Liver (tissue), 9 donors: ENCODE measurements around the gene MINK1. TPM values are rescaled to one million over a fixed set of nuclear protein-coding genes. Genes with fewer than 3 reads are reported as not detected.

ENCODE experiments used
- DNase-seq: peaks from one replicate; pipeline ENCODE4 v3.0.0-alpha.2; 2017; ENCODE audit warnings: low spot score
- H3K27ac ChIP-seq, 2 donors: one replicate each; pipeline ENCODE4 v1.7.0; 2013; ENCODE audit warnings: inconsistent platforms in 2 of 2, low read length in 2 of 2, control low read depth in 1 of 2, low read depth in 1 of 2, mild to moderate bottlenecking in 1 of 2
- H3K27me3 ChIP-seq, 4 donors: one replicate each; pipeline versions ENCODE4 v1.6.1 to v1.7.0; 2013; ENCODE audit warnings: low read length in 3 of 4, inconsistent platforms in 1 of 4, mild to moderate bottlenecking in 1 of 4, moderate library complexity in 1 of 4; ENCODE audit not compliant: control insufficient read depth in 4 of 4, insufficient read depth in 4 of 4
- H3K36me3 ChIP-seq, 4 donors: one replicate each; pipeline versions ENCODE4 v1.6.1 to v1.7.0; 2013; ENCODE audit warnings: low read length in 3 of 4, mild to moderate bottlenecking in 3 of 4, low read depth in 1 of 4, moderate library complexity in 1 of 4; ENCODE audit not compliant: control insufficient read depth in 4 of 4, insufficient read depth in 3 of 4
- H3K4me1 ChIP-seq, 4 donors: one replicate each; pipeline versions ENCODE4 v1.6.1 to v1.7.0; 2013; ENCODE audit warnings: low read length in 3 of 4, mild to moderate bottlenecking in 3 of 4, moderate library complexity in 1 of 4; ENCODE audit not compliant: control insufficient read depth in 4 of 4, insufficient read depth in 4 of 4
- H3K4me3 ChIP-seq, 3 donors: one replicate each; pipeline versions ENCODE4 v1.6.1 to v1.7.0; 2013; ENCODE audit warnings: low read length in 3 of 3, control low read depth in 1 of 3, low read depth in 1 of 3, mild to moderate bottlenecking in 1 of 3
- H3K9ac ChIP-seq, 2 donors: one replicate each; pipeline ENCODE4 v1.7.0; 2013; ENCODE audit warnings: low read length in 2 of 2, mild to moderate bottlenecking in 2 of 2, moderate library complexity in 2 of 2, control low read depth in 1 of 2, low read depth in 1 of 2
- H3K9me3 ChIP-seq, 4 donors: one replicate each; pipeline versions ENCODE4 v1.6.1 to v1.7.0; 2013; ENCODE audit warnings: low read length in 3 of 4; ENCODE audit not compliant: control insufficient read depth in 4 of 4
- ATF3 ChIP-seq: IDR thresholded peaks from 2 replicates; pipeline ENCODE4 v1.6.1; 2016; ENCODE audit warnings: antibody characterized with exemption
- CTCF ChIP-seq: fragments of 150-350 bp; IDR thresholded peaks from 2 replicates; pipeline ENCODE4 v1.5.1; 2017; ENCODE audit warnings: improper control_type of control experiment, low read depth, low read length; ENCODE audit not compliant: missing input control
- EGR1 ChIP-seq, 2 donors: IDR thresholded peaks; 2 replicates each; pipeline ENCODE4 v1.6.1; 2016 to 2018; ENCODE audit warnings: antibody characterized with exemption in 2 of 2, low read depth in 2 of 2
- FOXA1 ChIP-seq: IDR thresholded peaks from 2 replicates; pipeline ENCODE4 v1.6.1; 2016; ENCODE audit warnings: antibody characterized with exemption
- FOXA2 ChIP-seq: IDR thresholded peaks from 2 replicates; pipeline ENCODE4 v1.6.1; 2016; ENCODE audit warnings: antibody characterized with exemption
- GABPA ChIP-seq, 2 donors: IDR thresholded peaks in 1 of 2; conservative IDR thresholded peaks in 1 of 2; 2 replicates each; pipeline ENCODE4 v1.6.1; 2016; ENCODE audit warnings: antibody characterized with exemption in 2 of 2, mild to moderate bottlenecking in 1 of 2, moderate library complexity in 1 of 2
- HNF4A ChIP-seq, 2 donors: conservative IDR thresholded peaks; 2 replicates each; pipeline ENCODE4 v1.6.1; 2016; ENCODE audit warnings: antibody characterized with exemption in 2 of 2, mild to moderate bottlenecking in 2 of 2
- HNF4G ChIP-seq: IDR thresholded peaks from 2 replicates; pipeline ENCODE4 v1.6.1; 2016; ENCODE audit warnings: antibody characterized with exemption
- JUND ChIP-seq, 2 donors: IDR thresholded peaks; 2 replicates each; pipeline ENCODE4 v1.6.1; 2016; ENCODE audit warnings: antibody characterized with exemption in 2 of 2
- MAX ChIP-seq: IDR thresholded peaks from 2 replicates; pipeline ENCODE4 v1.6.1; 2016; ENCODE audit warnings: antibody characterized with exemption
- NR2F2 ChIP-seq: IDR thresholded peaks from 2 replicates; pipeline ENCODE4 v1.6.1; 2016; ENCODE audit warnings: antibody characterized with exemption
- RAD21 ChIP-seq, 2 donors: IDR thresholded peaks; 2 replicates each; pipeline ENCODE4 v1.6.1; 2016; ENCODE audit warnings: antibody characterized with exemption in 2 of 2, mild to moderate bottlenecking in 2 of 2
- REST ChIP-seq: IDR thresholded peaks from 2 replicates; pipeline ENCODE4 v1.6.1; 2016; ENCODE audit warnings: antibody characterized with exemption, mild to moderate bottlenecking
- RXRA ChIP-seq, 2 donors: IDR thresholded peaks; 2 replicates each; pipeline ENCODE4 v1.6.1; 2017 to 2018; ENCODE audit warnings: antibody characterized with exemption in 2 of 2, mild to moderate bottlenecking in 1 of 2
- SP1 ChIP-seq: IDR thresholded peaks from 2 replicates; pipeline ENCODE4 v1.6.1; 2018; ENCODE audit warnings: antibody characterized with exemption, mild to moderate bottlenecking
- TAF1 ChIP-seq: conservative IDR thresholded peaks from 2 replicates; pipeline ENCODE4 v1.6.1; 2016; ENCODE audit warnings: antibody characterized with exemption, mild to moderate bottlenecking
- YY1 ChIP-seq: IDR thresholded peaks from 2 replicates; pipeline ENCODE4 v1.6.1; 2016; ENCODE audit warnings: antibody characterized with exemption, mild to moderate bottlenecking
- ZBTB33 ChIP-seq: IDR thresholded peaks from 2 replicates; pipeline ENCODE4 v1.6.1; 2016; ENCODE audit warnings: antibody characterized with exemption
- WGBS: extraction: QIAGEN DNeasy Blood & Tissue Kit; methylation state at CpG from one replicate; pipeline ENCODE4 v1.1.7; 2013; 5-methylcytosine and 5-hydroxymethylcytosine counted together
- polyA plus RNA-seq, 2 donors: library from polyadenylated mRNA; stranded (reverse) in 1 of 2; unstranded in 1 of 2; fragments of 200-250 nt in 1 of 2; fragments of >200 nt in 1 of 2; fragmentation: Nextera tagmentation in 1 of 2; extraction: Ambion mirVana in 1 of 2; gene quantifications; one replicate each; pipeline versions ENCODE4 v1.2.1 to v1.2.3, GENCODE V29; 2013 to 2015
- total RNA-seq, 2 donors: library from RNA; depleted of rRNA; stranded (reverse); fragments of >200 nt; gene quantifications; one replicate each; pipeline ENCODE4 v1.2.3, GENCODE V29; 2014
- donor health status: healthy.
- donor health status: healthy.
- donor health status: healthy.
- donor health status: healthy.
- donor health status: healthy.

MINK1 gene
- total and polyA plus RNA-seq, 4 donors, result 6.9 to 30.6 (median 21.1) TPM

GRCh38 chr17:4897785-4898184, 64.6 kb downstream of the MINK1 start:
- H3K4me3 ChIP-seq, result no peak overlapping the region
- no peak for DNase-seq
- 94% methylated on average over 5 of the region's 5 CpGs for WGBS
- H3K27ac ChIP-seq, result no peak overlapping the region
- H3K36me3 ChIP-seq, result peaks cover 2 to 32% (median 9%) of the 10 kb centered on the region in 4 donors
- H3K9me3 ChIP-seq, result no peaks in the 10 kb centered on the region
- TF ChIP-seq CTCF, result no peak
- TF ChIP-seq FOXA1, result no peak
- no peak for TF ChIP-seq REST
- TF ChIP-seq SP1, result no peak
- no peak for TF ChIP-seq MAX
- TF ChIP-seq RAD21 (IDR thresholded peaks at IDR 0.05), result no peak
- no peak for TF ChIP-seq RXRA (IDR thresholded peaks at IDR 0.05)
- no peak for TF ChIP-seq ZBTB33
- TF ChIP-seq JUND (IDR thresholded peaks at IDR 0.05), result no peak
- no peak for TF ChIP-seq TAF1
- TF ChIP-seq FOXA2, result no peak
- TF ChIP-seq NR2F2, result no peak
- TF ChIP-seq HNF4A (conservative IDR thresholded peaks at IDR 0.05), result no peak
- no peak for TF ChIP-seq YY1
- TF ChIP-seq ATF3, result no peak
- TF ChIP-seq HNF4G, result no peak
- no peak for TF ChIP-seq GABPA (IDR thresholded peaks at IDR 0.05 in 1 of 2, conservative IDR thresholded peaks at IDR 0.05 in 1 of 2)
- no peaks in the 10 kb centered on the region for H3K27me3 ChIP-seq
- H3K9ac ChIP-seq, result no peak overlapping the region
- peaks cover 6 to 49% (median 26%) of the 10 kb centered on the region in 4 donors for H3K4me1 ChIP-seq

- H3K4me3 ChIP-seq, result peak overlapping the region in 2 of 3 donors; percentile 58 to 61
- no peaks in the 10 kb centered on the region for H3K27me3 ChIP-seq
- no peak overlapping the region for H3K9ac ChIP-seq
- H3K4me1 ChIP-seq, result peaks cover 6 to 51% (median 28%) of the 10 kb centered on the region in 4 donors
- H3K36me3 ChIP-seq, result peaks cover under 1 to 30% (median 9%) of the 10 kb centered on the region in 4 donors
- no peaks in the 10 kb centered on the region for H3K9me3 ChIP-seq
- peak overlapping the region; percentile 67 to 76 for H3K27ac ChIP-seq
- DNase-seq, result no peak
- 37% methylated on average over 8 of the region's 8 CpGs for WGBS
- TF ChIP-seq ZBTB33 (no peak), NR2F2 (no peak), RAD21 (IDR thresholded peaks at IDR 0.05) (no peak), HNF4G (no peak), RXRA (IDR thresholded peaks at IDR 0.05) (peak; percentile 72 to 74), REST (no peak), JUND (IDR thresholded peaks at IDR 0.05) (no peak), TAF1 (no peak), GABPA (IDR thresholded peaks at IDR 0.05 in 1 of 2, conservative IDR thresholded peaks at IDR 0.05 in 1 of 2) (no peak), EGR1 (IDR thresholded peaks at IDR 0.05; ENCODE audit: low read depth in 2 of 2) (no peak), HNF4A (conservative IDR thresholded peaks at IDR 0.05) (peak; percentile 32 to 51), YY1 (no peak), SP1 (peak; percentile 54)
Observed at GRCh38 chr17:4898351-4898750, 65.2 kb downstream of the MINK1 start.
